HG03432 (cell line): ENCODE measurements around the gene CAD.
"Not testable (repeated sequence)": the region's sequence is repeated elsewhere in the genome, so short reads cannot be mapped to it uniquely, and the experiment has no call there.

Experiments used
- ATAC-seq: cut with Tn5 transposase; IDR thresholded peaks from one replicate; pipeline ENCODE4 v1.9.1; 2021; ENCODE audit warnings: mild to moderate bottlenecking, moderate library complexity; ENCODE audit not compliant: unreplicated experiment

The CAD gene

GRCh38 chr2:27217173-27218121 is at the start of gene CAD:
Gene CAD (plus strand): TSS chr2:27217369. CDS start chr2:27217552, 183 bp downstream.
- ATAC-seq, result peak; percentile 76

- ATAC-seq, result no peak
Measured at GRCh38 chr2:27170581-27171337, 46.4 kb upstream of the CAD start.

- ATAC-seq, result no peak
Measured at GRCh38 chr2:27171351-27171848, 45.8 kb upstream of the CAD start.

GRCh38 chr2:27174638-27175037 is 42.5 kb upstream of the CAD start:
- ATAC-seq, result no peak

- no peak for ATAC-seq
Measured at GRCh38 chr2:27175330-27175729, 41.8 kb upstream of the CAD start.

GRCh38 chr2:27175781-27176180 is 41.4 kb upstream of the CAD start:
- not testable (repeated sequence) for ATAC-seq

- no peak for ATAC-seq
Measured at GRCh38 chr2:27177441-27178351, 39.5 kb upstream of the CAD start.

- ATAC-seq, result no peak
Measured at GRCh38 chr2:27178469-27178868, 38.7 kb upstream of the CAD start.

- ATAC-seq, result no peak
Measured at GRCh38 chr2:27179344-27180000, 37.7 kb upstream of the CAD start.

GRCh38 chr2:27182346-27182745 is 34.8 kb upstream of the CAD start:
- ATAC-seq, result no peak

- no peak for ATAC-seq
Measured at GRCh38 chr2:27184115-27184514, 33.1 kb upstream of the CAD start.

- no peak for ATAC-seq
Measured at GRCh38 chr2:27185331-27186026, 31.7 kb upstream of the CAD start.

- no peak for ATAC-seq
Measured at GRCh38 chr2:27186613-27187345, 30.4 kb upstream of the CAD start.

- ATAC-seq, result no peak
Measured at GRCh38 chr2:27189989-27190388, 27.2 kb upstream of the CAD start.

GRCh38 chr2:27191070-27191829 is 25.9 kb upstream of the CAD start:
- ATAC-seq, result no peak

- ATAC-seq, result no peak
Measured at GRCh38 chr2:27194538-27195354, 22.4 kb upstream of the CAD start.

- not testable (repeated sequence) for ATAC-seq
Measured at GRCh38 chr2:27195799-27196198, 21.4 kb upstream of the CAD start.
